Activated CD4-positive, alpha-beta T cell treated with anti-CD3 and anti-CD28 coated beads for 4 hours (primary cell): ENCODE results near the gene ZNF439.
"Not testable (repeated sequence)": the region's sequence is repeated elsewhere in the genome, so short reads cannot be mapped to it uniquely, and the experiment has no call there.

Experiments used
- DNase-seq, 2 donors: peaks; one replicate each; pipeline ENCODE4 v3.0.0-alpha.2; 2020

The ZNF439 gene

GRCh38 chr19:11848594-11849469 lies at the start of gene ZNF439:
ZNF439 (plus strand) TSS chr19:11848726; CDS start chr19:11848868, 142 bp downstream.
- DNase-seq = peak; percentile 79 to 85

- no peak for DNase-seq
These were observed 42.0 kb upstream of the ZNF439 start for GRCh38 chr19:11806354-11807098.

GRCh38 chr19:11807099-11807380 lies 41.5 kb upstream of the ZNF439 start:
- no peak for DNase-seq

- DNase-seq = no peak
These were observed 34.9 kb upstream of the ZNF439 start for GRCh38 chr19:11813703-11814028.

- peak; percentile 76 to 78 for DNase-seq
These were observed 34.4 kb upstream of the ZNF439 start, which contains the start of gene ZNF440 for GRCh38 chr19:11814029-11814699. ZNF440 (plus strand) TSS chr19:11814273; CDS start chr19:11814448, 175 bp downstream.

- no peak for DNase-seq
These were observed 33.9 kb upstream of the ZNF439 start for GRCh38 chr19:11814700-11815035.

GRCh38 chr19:11821474-11822109 lies 26.9 kb upstream of the ZNF439 start:
- DNase-seq = no peak

GRCh38 chr19:11828957-11829876 lies 19.3 kb upstream of the ZNF439 start:
- DNase-seq = not testable (repeated sequence)

GRCh38 chr19:11832253-11832912 lies 16.1 kb upstream of the ZNF439 start:
- no peak for DNase-seq

GRCh38 chr19:11833541-11833940 lies 15.0 kb upstream of the ZNF439 start:
- DNase-seq = no peak

GRCh38 chr19:11835626-11836066 lies 12.9 kb upstream of the ZNF439 start:
- DNase-seq = not testable (repeated sequence)

GRCh38 chr19:11843722-11844121 lies 4.8 kb upstream of the ZNF439 start:
- DNase-seq = no peak

GRCh38 chr19:11847615-11848014 lies 911 bp upstream of the ZNF439 start:
- not testable (repeated sequence) for DNase-seq

- DNase-seq = no peak
These were observed 329 bp upstream of the ZNF439 start for GRCh38 chr19:11848200-11848593.

GRCh38 chr19:11850289-11850688 lies 1.8 kb downstream of the ZNF439 start:
- DNase-seq = not testable (repeated sequence)

- DNase-seq = no peak
These were observed 4.8 kb downstream of the ZNF439 start for GRCh38 chr19:11853358-11853757.

GRCh38 chr19:11856596-11857250 lies 8.2 kb downstream of the ZNF439 start:
- no peak for DNase-seq

- no peak for DNase-seq
These were observed 12.2 kb downstream of the ZNF439 start for GRCh38 chr19:11860721-11861120.

GRCh38 chr19:11861301-11861700 lies 12.8 kb downstream of the ZNF439 start:
- no peak for DNase-seq

- not testable (repeated sequence) for DNase-seq
These were observed 19.2 kb downstream of the ZNF439 start for GRCh38 chr19:11867766-11868165.

- no peak for DNase-seq
These were observed 19.7 kb downstream of the ZNF439 start for GRCh38 chr19:11868188-11868587.
